Thymus (tissue), 11 donors: ENCODE data around the gene MAP1LC3B. TPM values are rescaled to one million over a fixed set of nuclear protein-coding genes. Genes with fewer than 3 reads are reported as not detected.

Source experiments
- DNase-seq, 9 donors: peaks; one replicate each; pipeline ENCODE4 v3.0.0-alpha.2; 2013; ENCODE audit warnings: low spot score in 9 of 9, low read depth in 6 of 9, missing footprints in 1 of 9
- H3K27ac ChIP-seq, 2 donors: one replicate each; pipeline ENCODE4 v1.5.1; 2013; ENCODE audit warnings: control low read depth in 1 of 2, low read depth in 1 of 2, low read length in 1 of 2, mild to moderate bottlenecking in 1 of 2, moderate library complexity in 1 of 2
- H3K27me3 ChIP-seq, 2 donors: one replicate each; pipeline ENCODE4 v1.5.1; 2013; ENCODE audit warnings: low read length in 1 of 2; ENCODE audit not compliant: control insufficient read depth in 2 of 2, insufficient read depth in 1 of 2
- H3K36me3 ChIP-seq, 2 donors: one replicate each; pipeline ENCODE4 v1.5.1; 2013; ENCODE audit warnings: low read length in 1 of 2, mild to moderate bottlenecking in 1 of 2, moderate library complexity in 1 of 2; ENCODE audit not compliant: control insufficient read depth in 2 of 2, insufficient read depth in 2 of 2
- H3K4me1 ChIP-seq, 2 donors: one replicate each; pipeline ENCODE4 v1.5.1; 2013; ENCODE audit warnings: low read length in 2 of 2; ENCODE audit not compliant: control insufficient read depth in 2 of 2, insufficient read depth in 2 of 2
- H3K4me3 ChIP-seq, 2 donors: one replicate each; pipeline ENCODE4 v1.5.1; 2013; ENCODE audit warnings: low read length in 2 of 2, control low read depth in 1 of 2, mild to moderate bottlenecking in 1 of 2
- H3K9me3 ChIP-seq, 2 donors: one replicate each; pipeline ENCODE4 v1.5.1; 2013; ENCODE audit warnings: low read length in 1 of 2, mild to moderate bottlenecking in 1 of 2; ENCODE audit not compliant: control insufficient read depth in 2 of 2, insufficient read depth in 1 of 2
- WGBS: extraction: QIAGEN DNeasy Blood & Tissue Kit; methylation state at CpG from one replicate; pipeline ENCODE4 v1.1.7; 2013; 5-methylcytosine and 5-hydroxymethylcytosine counted together
- polyA plus RNA-seq: library from polyadenylated mRNA; stranded (reverse); fragments of 200-250 nt; gene quantifications from one replicate; pipeline ENCODE4 v1.2.3, GENCODE V29; 2013
- total RNA-seq: library from RNA; stranded (reverse); fragments of 120-200 nt; gene quantifications from one replicate; pipeline ENCODE4 v1.2.4, GENCODE V29; 2013
- donor health status: healthy.

MAP1LC3B gene
- total and polyA plus RNA-seq, 2 donors: 21.7 to 102 TPM

DNA sequence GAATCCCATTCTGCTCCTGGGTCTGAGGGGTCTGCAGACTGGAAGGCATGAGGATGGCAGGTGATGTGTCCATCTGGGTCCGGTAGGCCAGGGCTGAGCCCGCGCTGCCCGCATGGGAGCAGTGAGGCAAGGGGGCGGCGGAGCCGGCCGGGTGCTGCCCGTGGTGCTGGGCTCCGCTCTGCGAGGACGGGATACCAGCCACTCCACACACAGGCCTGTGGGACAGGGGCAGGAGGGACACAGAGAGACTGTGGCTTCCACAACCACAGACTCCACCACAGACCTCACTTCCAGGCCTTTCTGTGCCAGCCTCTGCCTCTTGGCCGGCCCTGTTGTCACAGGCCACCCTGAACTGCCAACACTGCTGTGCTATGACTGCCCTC is 25.4 kb downstream of the MAP1LC3B start:
- no peak overlapping the region for H3K27ac ChIP-seq

DNA sequence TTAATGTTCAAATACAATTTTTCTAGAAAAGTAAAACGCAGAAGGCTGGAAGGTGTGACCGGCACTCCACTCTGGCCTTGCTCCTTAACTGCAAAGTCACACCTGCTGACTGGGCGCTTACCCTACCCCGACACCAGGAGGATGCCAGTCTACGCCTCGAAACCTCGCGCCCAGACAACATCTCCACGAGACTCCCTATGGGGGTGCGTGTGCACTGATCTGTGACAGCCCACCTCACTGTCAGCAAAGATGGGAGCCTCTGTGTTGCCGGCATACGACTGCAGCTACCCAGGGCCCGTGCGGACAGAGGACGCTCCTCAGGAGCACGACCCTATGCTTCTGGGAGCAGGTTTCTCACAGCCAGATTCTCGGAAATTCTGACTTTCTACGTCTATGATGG is 26.1 kb downstream of the MAP1LC3B start:
- no peak overlapping the region for H3K4me3 ChIP-seq
- 97% methylated on average over 18 of the region's 18 CpGs for WGBS
- H3K9me3 ChIP-seq: no peaks in the 10 kb centered on the region
- no peaks in the 10 kb centered on the region for H3K4me1 ChIP-seq
- H3K27me3 ChIP-seq: no peaks in the 10 kb centered on the region
- no peak overlapping the region for H3K27ac ChIP-seq
- no peak for DNase-seq
- H3K36me3 ChIP-seq: peaks cover 4 to 14% of the 10 kb centered on the region in 2 donors

More for the DNA sequence above, 25.4 kb downstream of the MAP1LC3B start:
- no peaks in the 10 kb centered on the region for H3K9me3 ChIP-seq
- peaks cover 2 to 15% of the 10 kb centered on the region in 2 donors for H3K36me3 ChIP-seq
- no peaks in the 10 kb centered on the region for H3K27me3 ChIP-seq
- no peak for DNase-seq
- no peaks in the 10 kb centered on the region for H3K4me1 ChIP-seq
- 98% methylated on average over 13 of the region's 13 CpGs for WGBS
- no peak overlapping the region for H3K4me3 ChIP-seq

DNA sequence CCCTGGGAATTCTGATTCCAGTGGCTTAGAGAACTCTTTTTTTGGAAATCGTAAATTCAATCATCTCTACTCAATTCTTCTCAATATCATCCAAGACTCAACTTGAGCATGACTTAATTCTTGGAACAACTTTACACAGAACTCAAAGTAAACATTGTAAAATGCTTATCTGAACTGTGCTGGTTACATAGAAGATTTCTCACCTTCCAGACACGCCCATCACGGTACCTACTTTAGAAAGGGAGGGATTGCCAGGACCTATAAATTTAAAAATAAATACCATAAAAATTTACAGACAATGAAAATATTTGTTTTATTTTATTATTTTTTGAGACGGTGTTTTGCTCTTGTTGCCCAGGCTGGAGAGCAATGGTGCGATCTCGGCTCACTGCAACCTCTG is 26.5 kb downstream of the MAP1LC3B start:
- Histone ChIP-seq H3K27me3 (no peaks in the 10 kb centered on the region), H3K9me3 (no peaks in the 10 kb centered on the region), H3K36me3 (peaks cover 4 to 16% of the 10 kb centered on the region in 2 donors), H3K4me3 (no peak overlapping the region), H3K27ac (no peak overlapping the region), H3K4me1 (no peaks in the 10 kb centered on the region)
- DNase-seq: no peak
- WGBS: 90% methylated on average over 6 of the region's 6 CpGs

DNA sequence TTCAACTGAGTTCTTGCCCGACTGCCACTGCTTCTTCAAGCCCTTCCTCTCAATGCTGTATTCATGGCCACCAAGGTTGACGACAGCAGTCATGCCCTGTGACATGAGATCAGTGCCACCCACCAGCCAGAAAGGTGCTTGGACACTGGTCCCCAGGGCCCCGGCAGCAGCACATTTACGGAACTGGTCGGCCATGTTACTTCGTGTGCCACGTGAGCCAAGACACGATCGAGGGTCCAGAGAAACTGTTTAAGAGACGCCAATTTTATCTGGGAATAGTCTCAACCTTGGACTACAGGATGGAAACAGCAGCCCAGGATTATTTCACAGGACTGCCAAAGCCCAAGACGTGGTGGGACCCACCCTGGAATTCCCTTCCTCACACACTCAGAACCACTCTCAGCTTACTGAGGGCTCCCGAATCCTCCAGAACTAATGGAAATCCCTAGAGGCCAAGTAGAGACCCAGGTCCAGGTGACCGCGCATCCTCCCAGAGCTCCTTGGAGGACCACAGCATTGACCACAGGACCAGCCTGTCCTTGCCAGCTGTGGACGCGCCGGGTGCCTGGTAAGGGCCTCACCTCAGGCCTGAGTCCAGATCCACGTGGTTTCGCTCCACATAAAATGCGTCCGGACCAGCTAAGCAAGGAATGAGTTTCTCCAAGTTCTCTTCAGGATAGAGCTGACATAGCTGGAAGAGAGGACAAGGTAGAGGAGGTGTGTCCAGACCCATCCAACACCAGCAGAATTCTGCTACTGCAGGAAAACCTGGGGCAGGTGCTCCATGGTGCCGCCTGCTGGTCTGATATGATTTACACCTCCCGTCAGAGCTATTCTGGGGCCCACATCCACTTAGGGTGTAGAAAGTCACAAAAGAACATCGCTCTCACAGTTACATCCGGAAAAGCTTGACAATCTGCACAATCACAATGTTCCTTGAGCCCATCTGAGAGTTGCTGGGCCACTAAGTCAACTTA is 28.2 kb downstream of the MAP1LC3B start:
- no peak for DNase-seq
- Histone ChIP-seq H3K36me3 (peaks cover 4 to 16% of the 10 kb centered on the region in 2 donors), H3K9me3 (no peaks in the 10 kb centered on the region), H3K27me3 (no peaks in the 10 kb centered on the region), H3K27ac (no peak overlapping the region), H3K4me1 (no peaks in the 10 kb centered on the region), H3K4me3 (no peak overlapping the region)
- WGBS: 98% methylated on average over 25 of the region's 25 CpGs

DNA sequence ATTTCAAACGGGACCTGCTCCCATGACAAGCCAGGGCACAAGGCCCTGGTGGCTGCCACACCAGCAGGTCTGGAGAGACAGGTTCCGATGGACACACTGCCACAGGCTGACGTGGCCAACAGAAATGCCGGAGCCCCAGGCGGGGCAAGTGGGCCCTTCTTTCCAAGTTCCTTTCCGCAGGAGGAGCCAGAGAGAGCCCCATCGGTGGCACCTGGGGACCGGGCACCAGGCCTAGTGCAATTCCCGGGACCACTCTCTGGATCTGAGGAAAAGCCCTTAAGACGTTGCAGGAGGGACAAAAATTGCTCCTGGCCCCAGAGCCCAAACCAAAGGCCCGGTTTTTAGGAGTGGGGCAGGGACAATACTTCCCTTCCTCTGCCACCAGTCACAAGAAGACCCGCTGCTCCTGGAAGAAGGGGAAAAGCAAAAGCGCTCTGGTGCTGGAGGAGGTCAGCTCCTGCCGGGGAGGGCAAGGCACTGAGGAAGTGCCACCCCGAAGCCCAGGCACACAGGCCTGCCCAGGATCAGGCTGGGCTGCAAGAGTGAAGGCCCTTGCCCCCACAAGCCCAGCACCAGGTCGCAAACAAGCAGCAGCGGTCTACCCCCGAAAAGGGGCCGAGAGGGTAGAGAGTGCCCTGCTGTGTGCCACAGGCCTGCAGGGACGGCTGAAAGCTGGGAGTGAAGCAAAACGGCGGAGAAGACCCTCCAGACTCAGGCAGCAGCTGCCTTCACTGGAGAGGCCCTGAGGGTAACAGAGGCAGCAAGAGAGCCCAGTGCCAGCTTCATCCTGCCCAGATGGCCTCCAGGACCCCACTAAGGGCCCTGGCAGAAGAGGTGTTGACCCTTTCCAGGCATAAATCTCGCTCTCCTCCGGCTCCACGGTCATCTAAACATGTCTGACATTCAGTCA is 29.1 kb downstream of the MAP1LC3B start:
- Histone ChIP-seq H3K4me3 (no peak overlapping the region), H3K27me3 (no peaks in the 10 kb centered on the region), H3K36me3 (peaks cover 4 to 16% of the 10 kb centered on the region in 2 donors), H3K27ac (no peak overlapping the region), H3K4me1 (no peaks in the 10 kb centered on the region), H3K9me3 (no peaks in the 10 kb centered on the region)
- WGBS: 98% methylated on average over 25 of the region's 25 CpGs
- no peak for DNase-seq

DNA sequence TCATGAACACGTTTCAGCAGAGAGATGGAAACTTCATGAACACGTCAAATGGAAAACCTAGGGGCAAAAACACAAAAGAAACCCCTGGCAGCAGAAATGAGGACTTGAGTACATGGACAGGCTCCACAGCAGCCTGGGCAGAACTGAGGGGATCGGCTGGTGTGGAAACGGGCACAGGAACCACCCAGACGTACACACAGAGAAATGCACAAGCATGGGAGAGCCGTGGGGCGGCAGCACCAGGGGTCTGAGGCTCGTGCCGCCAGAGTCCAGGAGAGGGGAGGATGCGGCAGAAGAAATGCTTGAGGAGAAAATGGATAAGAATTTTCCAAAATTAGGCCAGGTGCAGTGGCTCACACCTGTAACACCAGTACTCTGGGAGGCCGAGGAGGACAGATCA is 30.0 kb downstream of the MAP1LC3B start:
- peaks cover 4 to 16% of the 10 kb centered on the region in 2 donors for H3K36me3 ChIP-seq
- no peaks in the 10 kb centered on the region for H3K9me3 ChIP-seq
- no peaks in the 10 kb centered on the region for H3K27me3 ChIP-seq
- 97% methylated on average over 11 of the region's 11 CpGs for WGBS
- no peak overlapping the region for H3K4me3 ChIP-seq
- no peaks in the 10 kb centered on the region for H3K4me1 ChIP-seq
- H3K27ac ChIP-seq: no peak overlapping the region
- DNase-seq: no peak

DNA sequence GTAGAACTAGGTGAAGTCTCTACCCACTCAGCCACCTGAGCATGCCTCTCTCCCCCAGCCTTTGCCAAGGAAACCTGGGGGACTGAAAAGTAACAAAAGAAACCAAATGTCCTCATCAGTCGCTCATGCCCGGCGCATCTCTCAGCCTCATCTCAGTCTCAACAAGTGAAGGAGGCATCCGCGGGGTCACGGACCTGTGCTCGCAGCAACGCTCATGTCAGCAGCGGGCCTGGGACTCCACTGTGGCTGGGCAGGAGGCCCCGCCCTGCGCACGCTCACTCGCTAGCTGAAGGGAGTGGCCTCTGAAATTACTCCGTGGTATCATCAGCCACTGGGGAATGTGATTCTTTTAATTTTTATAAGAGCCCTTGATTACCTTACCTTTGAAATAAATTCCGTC is 31.3 kb downstream of the MAP1LC3B start:
- DNase-seq: no peak
- WGBS: 98% methylated on average over 15 of the region's 15 CpGs
- peaks cover 2 to 11% of the 10 kb centered on the region in 2 donors for H3K36me3 ChIP-seq
- no peaks in the 10 kb centered on the region for H3K27me3 ChIP-seq
- no peaks in the 10 kb centered on the region for H3K9me3 ChIP-seq
- no peak overlapping the region for H3K27ac ChIP-seq
- no peak overlapping the region for H3K4me3 ChIP-seq
- no peaks in the 10 kb centered on the region for H3K4me1 ChIP-seq

DNA sequence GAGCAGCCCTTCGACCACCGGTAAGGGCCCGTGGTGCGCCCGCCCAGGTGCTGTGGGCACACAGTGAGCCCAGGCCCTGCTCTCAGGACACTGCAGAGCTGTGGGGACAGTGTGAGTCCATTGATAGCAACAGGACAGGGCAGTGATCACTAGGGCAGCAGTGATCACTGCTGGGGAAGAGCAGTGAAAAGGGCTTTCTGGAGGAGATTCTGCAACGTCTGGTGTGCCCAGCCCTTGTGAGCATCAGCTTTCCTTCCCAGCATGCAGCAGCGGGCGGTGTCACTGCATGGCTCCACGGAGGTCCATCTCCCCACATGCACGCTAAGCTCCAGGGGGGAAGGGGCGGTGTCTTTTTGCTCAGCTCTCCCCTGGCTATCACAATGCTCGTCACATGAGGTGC is 32.1 kb downstream of the MAP1LC3B start:
- Histone ChIP-seq H3K4me1 (no peaks in the 10 kb centered on the region), H3K36me3 (peaks cover 2 to 11% of the 10 kb centered on the region in 2 donors), H3K27me3 (no peaks in the 10 kb centered on the region), H3K27ac (no peak overlapping the region), H3K4me3 (no peak overlapping the region), H3K9me3 (no peaks in the 10 kb centered on the region)
- no peak for DNase-seq
- 94% methylated on average over 12 of the region's 12 CpGs for WGBS

DNA sequence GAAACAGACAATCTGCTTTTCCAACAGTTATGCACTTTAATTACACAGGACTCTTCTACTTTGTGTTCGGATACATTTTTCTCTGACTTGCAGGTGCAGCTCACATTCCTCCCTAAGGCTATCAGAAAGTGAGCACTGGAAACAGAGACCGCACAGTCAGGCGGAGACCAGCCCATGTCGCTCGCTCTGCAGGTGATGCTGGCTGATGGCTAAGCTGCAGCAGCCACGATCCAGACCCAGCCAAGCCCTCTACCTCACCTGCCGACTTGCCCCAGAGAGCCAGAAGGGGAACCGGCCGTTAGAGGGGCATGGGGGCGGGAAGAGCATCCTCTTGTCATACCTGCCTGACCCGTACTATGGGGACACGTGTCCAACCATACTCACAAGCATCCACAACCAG is 33.8 kb downstream of the MAP1LC3B start:
- Histone ChIP-seq H3K27me3 (no peaks in the 10 kb centered on the region), H3K9me3 (no peaks in the 10 kb centered on the region), H3K4me3 (no peak overlapping the region), H3K4me1 (no peaks in the 10 kb centered on the region), H3K27ac (no peak overlapping the region), H3K36me3 (peaks cover 2 to 3% of the 10 kb centered on the region in 2 donors)
- WGBS: 96% methylated on average over 12 of the region's 12 CpGs
- DNase-seq: no peak
